ENCODE measurements around the gene ROCK2.
A peak's percentile ranks its signal among the peaks of the same experiment; 100 is the strongest.

The ROCK2 gene

GRCh38 chr2:11375025-11375688 is 30.7 kb upstream of the ROCK2 start:
- H3K9ac ChIP-seq (ENCODE audit: low read depth, low read length, poor library complexity, severe bottlenecking): no peak overlapping the region
- peaks cover 21% of the 10 kb centered on the region for H3K4me1 ChIP-seq (ENCODE audit: insufficient read depth, low read length, poor library complexity, severe bottlenecking)

GRCh38 chr2:11373096-11373495 is 28.7 kb upstream of the ROCK2 start:
- Histone ChIP-seq H3K4me1 (ENCODE audit: insufficient read depth, low read length, poor library complexity, severe bottlenecking) (peaks cover 21% of the 10 kb centered on the region), H4K20me1 (ENCODE audit: insufficient read depth, low read length, poor library complexity, severe bottlenecking) (no peaks in the 10 kb centered on the region), H2AFZ (ENCODE audit: low read length) (no peak overlapping the region), H3K9me3 (ENCODE audit: insufficient read depth, low read depth, low read length) (no peaks in the 10 kb centered on the region), H3K9ac (ENCODE audit: low read depth, low read length, poor library complexity, severe bottlenecking) (no peak overlapping the region), H3K36me3 (ENCODE audit: insufficient read depth, low read length) (no peaks in the 10 kb centered on the region), H3K4me2 (ENCODE audit: low read depth, low read length, poor library complexity, severe bottlenecking) (no peak overlapping the region), H3F3A (ENCODE audit: low read depth) (no peaks in the 10 kb centered on the region), H3K79me2 (ENCODE audit: insufficient read depth, low read length) (no peaks in the 10 kb centered on the region), H3K9me2 (replicated peaks; ENCODE audit: low read depth, low read length) (no peaks in the 10 kb centered on the region), H3K27me3 (ENCODE audit: insufficient read depth, low read length, poor library complexity, severe bottlenecking) (no peaks in the 10 kb centered on the region), H3K4me3 (ENCODE audit: low read length, poor library complexity, severe bottlenecking) (no peak overlapping the region)
- no peak for TF ChIP-seq EZH2phosphoT487 (IDR thresholded peaks at IDR 0.05; ENCODE audit: borderline replicate concordance)

More at GRCh38 chr2:11375025-11375688, 30.7 kb upstream of the ROCK2 start:
- Histone ChIP-seq H3K4me2 (ENCODE audit: low read depth, low read length, poor library complexity, severe bottlenecking) (no peak overlapping the region), H3K79me2 (ENCODE audit: insufficient read depth, low read length) (no peaks in the 10 kb centered on the region), H3K4me3 (ENCODE audit: low read length, poor library complexity, severe bottlenecking) (no peak overlapping the region), H3K36me3 (ENCODE audit: insufficient read depth, low read length) (no peaks in the 10 kb centered on the region), H2AFZ (ENCODE audit: low read length) (peak overlapping the region; percentile 26; the same call in 1 of the 2 replicates), H3K9me2 (replicated peaks; ENCODE audit: low read depth, low read length) (no peaks in the 10 kb centered on the region), H4K20me1 (ENCODE audit: insufficient read depth, low read length, poor library complexity, severe bottlenecking) (no peaks in the 10 kb centered on the region), H3K27me3 (ENCODE audit: insufficient read depth, low read length, poor library complexity, severe bottlenecking) (no peaks in the 10 kb centered on the region), H3F3A (ENCODE audit: low read depth) (no peaks in the 10 kb centered on the region), H3K9me3 (ENCODE audit: insufficient read depth, low read depth, low read length) (no peaks in the 10 kb centered on the region)
- TF ChIP-seq EZH2phosphoT487 (IDR thresholded peaks at IDR 0.05; ENCODE audit: borderline replicate concordance): no peak
- TF ChIP-seq CTCF (conservative IDR thresholded peaks at IDR 0.05; ENCODE audit: low read length): no peak

GRCh38 chr2:11371092-11371937 is 26.9 kb upstream of the ROCK2 start:
- Histone ChIP-seq H3F3A (ENCODE audit: low read depth) (no peaks in the 10 kb centered on the region), H3K4me3 (ENCODE audit: low read length, poor library complexity, severe bottlenecking) (no peak overlapping the region), H3K9ac (ENCODE audit: low read depth, low read length, poor library complexity, severe bottlenecking) (no peak overlapping the region), H3K79me2 (ENCODE audit: insufficient read depth, low read length) (no peaks in the 10 kb centered on the region), H4K20me1 (ENCODE audit: insufficient read depth, low read length, poor library complexity, severe bottlenecking) (no peaks in the 10 kb centered on the region), H3K27me3 (ENCODE audit: insufficient read depth, low read length, poor library complexity, severe bottlenecking) (no peaks in the 10 kb centered on the region), H3K9me2 (replicated peaks; ENCODE audit: low read depth, low read length) (no peaks in the 10 kb centered on the region), H3K4me2 (ENCODE audit: low read depth, low read length, poor library complexity, severe bottlenecking) (no peak overlapping the region), H3K9me3 (ENCODE audit: insufficient read depth, low read depth, low read length) (no peaks in the 10 kb centered on the region), H2AFZ (ENCODE audit: low read length) (no peak overlapping the region), H3K4me1 (ENCODE audit: insufficient read depth, low read length, poor library complexity, severe bottlenecking) (peaks cover 20% of the 10 kb centered on the region), H3K36me3 (ENCODE audit: insufficient read depth, low read length) (no peaks in the 10 kb centered on the region)
- TF ChIP-seq EZH2phosphoT487 (IDR thresholded peaks at IDR 0.05; ENCODE audit: borderline replicate concordance): no peak

- H3K9me3 ChIP-seq (ENCODE audit: insufficient read depth, low read depth, low read length): no peaks in the 10 kb centered on the region
- no peaks in the 10 kb centered on the region for H3K79me2 ChIP-seq (ENCODE audit: insufficient read depth, low read length)
- peaks cover 19% of the 10 kb centered on the region for H3K4me1 ChIP-seq (ENCODE audit: insufficient read depth, low read length, poor library complexity, severe bottlenecking)
- no peaks in the 10 kb centered on the region for H3F3A ChIP-seq (ENCODE audit: low read depth)
- no peaks in the 10 kb centered on the region for H4K20me1 ChIP-seq (ENCODE audit: insufficient read depth, low read length, poor library complexity, severe bottlenecking)
- no peaks in the 10 kb centered on the region for H3K36me3 ChIP-seq (ENCODE audit: insufficient read depth, low read length)
- no peak overlapping the region for H2AFZ ChIP-seq (ENCODE audit: low read length)
- H3K9ac ChIP-seq (ENCODE audit: low read depth, low read length, poor library complexity, severe bottlenecking): no peak overlapping the region
- TF ChIP-seq CTCF (conservative IDR thresholded peaks at IDR 0.05; ENCODE audit: low read length) (no peak), EZH2phosphoT487 (IDR thresholded peaks at IDR 0.05; ENCODE audit: borderline replicate concordance) (no peak)
- no peak overlapping the region for H3K4me2 ChIP-seq (ENCODE audit: low read depth, low read length, poor library complexity, severe bottlenecking)
- no peak overlapping the region for H3K4me3 ChIP-seq (ENCODE audit: low read length, poor library complexity, severe bottlenecking)
- H3K27me3 ChIP-seq (ENCODE audit: insufficient read depth, low read length, poor library complexity, severe bottlenecking): no peaks in the 10 kb centered on the region
- no peaks in the 10 kb centered on the region for H3K9me2 ChIP-seq (replicated peaks; ENCODE audit: low read depth, low read length)
Observed at GRCh38 chr2:11370377-11371091, 26.1 kb upstream of the ROCK2 start.

Measured in Loucy (cell line).